ENCODE data around the gene ID4. TPM values are rescaled to one million over a fixed set of nuclear protein-coding genes. Genes with fewer than 3 reads are reported as not detected.

Gene ID4
- total RNA-seq, 1 experiment from 2014 or later, result 0.10 TPM

DNA sequence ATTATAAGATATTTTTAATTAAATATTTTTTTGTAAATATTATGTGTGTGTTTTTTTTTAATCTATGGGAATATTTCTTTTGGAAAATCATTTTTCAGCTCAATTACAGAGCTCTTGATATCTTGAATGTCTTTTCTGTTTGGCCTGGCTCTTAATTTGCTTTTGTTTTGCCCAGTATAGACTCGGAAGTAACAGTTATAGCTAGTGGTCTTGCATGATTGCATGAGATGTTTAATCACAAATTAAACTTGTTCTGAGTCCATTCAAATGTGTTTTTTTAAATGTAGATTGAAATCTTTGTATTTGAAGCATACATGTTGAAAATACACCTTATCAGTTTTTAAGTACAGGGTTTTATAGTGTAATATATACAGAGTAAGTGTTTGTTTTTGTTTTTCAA, 2.6 kb downstream of the ID4 start:
- ChIA-PET CTCF (no interaction called here), POLR2A (interaction anchor here (0.5 kb wide), 1 partner anchor 142 kb away, joined by 23 read pairs; no protein-coding TSS in a partner anchor)
- no peaks in the 10 kb centered on the region for H3K36me3 ChIP-seq (ENCODE audit: control insufficient read depth, insufficient read depth, low read length)
- no peak for TF ChIP-seq TCF7L2 (IDR thresholded peaks at IDR 0.05; ENCODE audit: low read depth, low read length)
- TF ChIP-seq, protein P1, sequence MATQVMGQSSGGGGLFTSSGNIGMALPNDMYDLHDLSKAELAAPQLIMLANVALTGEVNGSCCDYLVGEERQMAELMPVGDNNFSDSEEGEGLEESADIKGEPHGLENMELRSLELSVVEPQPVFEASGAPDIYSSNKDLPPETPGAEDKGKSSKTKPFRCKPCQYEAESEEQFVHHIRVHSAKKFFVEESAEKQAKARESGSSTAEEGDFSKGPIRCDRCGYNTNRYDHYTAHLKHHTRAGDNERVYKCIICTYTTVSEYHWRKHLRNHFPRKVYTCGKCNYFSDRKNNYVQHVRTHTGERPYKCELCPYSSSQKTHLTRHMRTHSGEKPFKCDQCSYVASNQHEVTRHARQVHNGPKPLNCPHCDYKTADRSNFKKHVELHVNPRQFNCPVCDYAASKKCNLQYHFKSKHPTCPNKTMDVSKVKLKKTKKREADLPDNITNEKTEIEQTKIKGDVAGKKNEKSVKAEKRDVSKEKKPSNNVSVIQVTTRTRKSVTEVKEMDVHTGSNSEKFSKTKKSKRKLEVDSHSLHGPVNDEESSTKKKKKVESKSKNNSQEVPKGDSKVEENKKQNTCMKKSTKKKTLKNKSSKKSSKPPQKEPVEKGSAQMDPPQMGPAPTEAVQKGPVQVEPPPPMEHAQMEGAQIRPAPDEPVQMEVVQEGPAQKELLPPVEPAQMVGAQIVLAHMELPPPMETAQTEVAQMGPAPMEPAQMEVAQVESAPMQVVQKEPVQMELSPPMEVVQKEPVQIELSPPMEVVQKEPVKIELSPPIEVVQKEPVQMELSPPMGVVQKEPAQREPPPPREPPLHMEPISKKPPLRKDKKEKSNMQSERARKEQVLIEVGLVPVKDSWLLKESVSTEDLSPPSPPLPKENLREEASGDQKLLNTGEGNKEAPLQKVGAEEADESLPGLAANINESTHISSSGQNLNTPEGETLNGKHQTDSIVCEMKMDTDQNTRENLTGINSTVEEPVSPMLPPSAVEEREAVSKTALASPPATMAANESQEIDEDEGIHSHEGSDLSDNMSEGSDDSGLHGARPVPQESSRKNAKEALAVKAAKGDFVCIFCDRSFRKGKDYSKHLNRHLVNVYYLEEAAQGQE (IDR thresholded peaks at IDR 0.05; ENCODE audit: insufficient read depth in 1 of 2, low read depth in 2 of 2, low read length in 1 of 2), result no peak
- TF ChIP-seq, protein P2, sequence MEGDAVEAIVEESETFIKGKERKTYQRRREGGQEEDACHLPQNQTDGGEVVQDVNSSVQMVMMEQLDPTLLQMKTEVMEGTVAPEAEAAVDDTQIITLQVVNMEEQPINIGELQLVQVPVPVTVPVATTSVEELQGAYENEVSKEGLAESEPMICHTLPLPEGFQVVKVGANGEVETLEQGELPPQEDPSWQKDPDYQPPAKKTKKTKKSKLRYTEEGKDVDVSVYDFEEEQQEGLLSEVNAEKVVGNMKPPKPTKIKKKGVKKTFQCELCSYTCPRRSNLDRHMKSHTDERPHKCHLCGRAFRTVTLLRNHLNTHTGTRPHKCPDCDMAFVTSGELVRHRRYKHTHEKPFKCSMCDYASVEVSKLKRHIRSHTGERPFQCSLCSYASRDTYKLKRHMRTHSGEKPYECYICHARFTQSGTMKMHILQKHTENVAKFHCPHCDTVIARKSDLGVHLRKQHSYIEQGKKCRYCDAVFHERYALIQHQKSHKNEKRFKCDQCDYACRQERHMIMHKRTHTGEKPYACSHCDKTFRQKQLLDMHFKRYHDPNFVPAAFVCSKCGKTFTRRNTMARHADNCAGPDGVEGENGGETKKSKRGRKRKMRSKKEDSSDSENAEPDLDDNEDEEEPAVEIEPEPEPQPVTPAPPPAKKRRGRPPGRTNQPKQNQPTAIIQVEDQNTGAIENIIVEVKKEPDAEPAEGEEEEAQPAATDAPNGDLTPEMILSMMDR (IDR thresholded peaks at IDR 0.05), result no peak
- peaks cover 20% of the 10 kb centered on the region for H3K4me1 ChIP-seq (ENCODE audit: control insufficient read depth, insufficient read depth, low read length)
- peak overlapping the region; percentile 79; the same call in 1 of the 2 replicates for H3K27ac ChIP-seq (ENCODE audit: low read length)
- ATAC-seq (no peak), DNase-seq (ENCODE audit: low read depth, low spot score) (no peak)
- no peaks in the 10 kb centered on the region for H3K27me3 ChIP-seq (ENCODE audit: control insufficient read depth, insufficient read depth, low read length)
- intact Hi-C loops (cut with micrococcal nuclease; ENCODE audit: unreplicated experiment) (no loop called here), in situ Hi-C loops (cut with HindIII; ENCODE audit: low pct_unique_long_range_greater_than_20kb, low sequenced_read_pairs) (no loop called here)
- no peak overlapping the region; a peak in 1 of 4 replicates for H3K4me3 ChIP-seq (ENCODE audit: low read depth in 2 of 2, low read length in 2 of 2)
- no TSS peak for BruUV-seq (replicated peaks)
- H3K9me3 ChIP-seq (ENCODE audit: control insufficient read depth, insufficient read depth, low read depth, low read length), result no peaks in the 10 kb centered on the region

DNA sequence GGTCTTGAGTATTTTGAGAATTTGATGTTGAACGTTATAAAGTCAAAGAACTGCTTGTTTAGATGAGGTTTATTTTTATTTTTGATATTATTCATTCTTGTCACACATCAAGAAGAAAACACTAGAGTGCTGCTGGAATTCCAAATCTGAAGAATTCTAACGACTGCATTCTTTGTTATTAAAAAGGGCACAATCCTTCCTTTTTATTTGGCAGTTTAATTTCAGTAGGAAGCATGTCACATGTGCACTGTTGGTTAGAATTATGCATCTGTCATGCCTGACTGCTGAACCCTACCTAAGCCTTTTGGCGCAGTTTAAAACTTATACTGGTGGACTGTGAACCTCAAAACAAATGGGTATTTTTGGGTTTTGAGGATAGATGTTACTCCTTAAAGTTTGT, 4.0 kb downstream of the ID4 start:
- Histone ChIP-seq H3K36me3 (ENCODE audit: control insufficient read depth, insufficient read depth, low read length) (no peaks in the 10 kb centered on the region), H3K9me3 (ENCODE audit: control insufficient read depth, insufficient read depth, low read depth, low read length) (no peaks in the 10 kb centered on the region), H3K27ac (ENCODE audit: low read length) (0 out of 2 replicates have a peak overlapping the region, but pooled peaks have one; percentile 10), H3K27me3 (ENCODE audit: control insufficient read depth, insufficient read depth, low read length) (no peaks in the 10 kb centered on the region), H3K4me1 (ENCODE audit: control insufficient read depth, insufficient read depth, low read length) (peaks cover 10% of the 10 kb centered on the region; the same call in 1 of the 2 replicates), H3K4me3 (ENCODE audit: low read depth in 2 of 2, low read length in 2 of 2) (no peak overlapping the region)
- ChIA-PET CTCF (no interaction called here), POLR2A (no interaction called here)
- TF ChIP-seq, protein P1 (IDR thresholded peaks at IDR 0.05; ENCODE audit: insufficient read depth in 1 of 2, low read depth in 2 of 2, low read length in 1 of 2), result no peak
- no peak for TF ChIP-seq POLR2AphosphoS5 (IDR thresholded peaks at IDR 0.05; ENCODE audit: low read depth, low read length)
- TF ChIP-seq, protein P2 (IDR thresholded peaks at IDR 0.05), result no peak
- no peak for TF ChIP-seq TCF7L2 (IDR thresholded peaks at IDR 0.05; ENCODE audit: low read depth, low read length)
- TF ChIP-seq SIN3A (IDR thresholded peaks at IDR 0.05; ENCODE audit: borderline replicate concordance, insufficient read depth, low read depth, low read length), result no peak
- BruUV-seq (replicated peaks), result no TSS peak
- DNase-seq (ENCODE audit: low read depth, low spot score), result no peak
- in situ Hi-C loops (cut with HindIII; ENCODE audit: low pct_unique_long_range_greater_than_20kb, low sequenced_read_pairs), result no loop called here
- intact Hi-C loops (cut with micrococcal nuclease; ENCODE audit: unreplicated experiment), result no loop called here
- ATAC-seq, result no peak

Data from Panc1 (cell line).